HFF-Myc (cell line): ENCODE measurements around the gene IFNA5.

Experiments used
- DNase-seq: peaks from one replicate; pipeline ENCODE4 v3.0.0-alpha.2; 2011; ENCODE audit warnings: low read depth; ENCODE audit errors: extremely low read depth
- H3K4me3 ChIP-seq: replicated peaks from 2 replicates; pipeline ENCODE4 v1.5.1; 2011; ENCODE audit warnings: low read depth, mild to moderate bottlenecking, control low read depth, low read length
- TF ChIP-seq, protein P1 (sequence below): IDR thresholded peaks from 2 replicates; pipeline ENCODE4 v1.5.1; 2012; ENCODE audit warnings: mild to moderate bottlenecking, low read depth, low read length, control low read depth; ENCODE audit errors: missing control alignments

The IFNA5 gene

DNA sequence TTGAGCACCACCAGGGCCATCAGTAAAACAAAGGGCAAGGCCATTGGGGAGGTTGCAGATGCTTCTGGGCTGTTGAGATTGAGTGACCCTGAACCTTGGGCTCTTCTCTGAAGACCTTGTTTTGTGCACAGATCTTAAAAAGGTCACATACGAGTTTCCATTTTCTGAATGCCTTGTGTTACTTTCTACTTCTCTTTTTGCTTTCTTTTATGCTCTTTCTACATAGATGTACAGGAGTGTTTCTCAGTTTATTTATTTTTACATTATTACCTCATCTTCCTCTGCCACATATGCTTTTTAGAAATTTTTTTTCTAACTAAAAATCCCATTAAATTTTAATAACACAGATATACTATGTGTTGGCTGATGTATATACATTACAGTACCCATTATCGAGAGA is at the start of gene IFNA5:
TSS of gene IFNA5 (minus strand) at position 101 of the 400 bp plus-strand sequence. CDS start at position 44, 57 bp downstream.
- DNase-seq, result no peak
- TF ChIP-seq, protein P1, sequence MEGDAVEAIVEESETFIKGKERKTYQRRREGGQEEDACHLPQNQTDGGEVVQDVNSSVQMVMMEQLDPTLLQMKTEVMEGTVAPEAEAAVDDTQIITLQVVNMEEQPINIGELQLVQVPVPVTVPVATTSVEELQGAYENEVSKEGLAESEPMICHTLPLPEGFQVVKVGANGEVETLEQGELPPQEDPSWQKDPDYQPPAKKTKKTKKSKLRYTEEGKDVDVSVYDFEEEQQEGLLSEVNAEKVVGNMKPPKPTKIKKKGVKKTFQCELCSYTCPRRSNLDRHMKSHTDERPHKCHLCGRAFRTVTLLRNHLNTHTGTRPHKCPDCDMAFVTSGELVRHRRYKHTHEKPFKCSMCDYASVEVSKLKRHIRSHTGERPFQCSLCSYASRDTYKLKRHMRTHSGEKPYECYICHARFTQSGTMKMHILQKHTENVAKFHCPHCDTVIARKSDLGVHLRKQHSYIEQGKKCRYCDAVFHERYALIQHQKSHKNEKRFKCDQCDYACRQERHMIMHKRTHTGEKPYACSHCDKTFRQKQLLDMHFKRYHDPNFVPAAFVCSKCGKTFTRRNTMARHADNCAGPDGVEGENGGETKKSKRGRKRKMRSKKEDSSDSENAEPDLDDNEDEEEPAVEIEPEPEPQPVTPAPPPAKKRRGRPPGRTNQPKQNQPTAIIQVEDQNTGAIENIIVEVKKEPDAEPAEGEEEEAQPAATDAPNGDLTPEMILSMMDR, result no peak
- H3K4me3 ChIP-seq, result no peak within 1 kb of the TSS

DNA sequence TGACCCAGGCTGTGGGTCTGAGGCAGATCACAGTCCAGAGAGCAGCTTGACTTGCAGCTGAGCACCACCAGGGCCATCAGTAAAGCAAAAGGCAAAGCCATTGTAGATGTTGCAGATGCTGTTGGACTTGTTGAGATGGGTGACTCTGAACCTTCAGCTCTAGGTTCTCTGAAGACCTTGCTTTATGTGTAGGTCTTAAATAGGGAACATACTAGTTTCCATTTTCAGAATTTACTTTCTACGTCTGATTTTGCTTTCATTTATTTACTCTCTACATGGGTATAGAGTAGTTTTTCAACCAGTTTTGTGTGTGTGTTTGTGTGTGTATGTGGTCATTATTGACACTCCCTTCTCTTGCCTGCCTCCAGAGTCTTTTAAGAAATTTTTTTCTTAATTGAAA is 45.7 kb upstream of the IFNA5 start, which contains the start of gene IFNA6:
TSS of gene IFNA6 (minus strand) at position 101 of the 400 bp plus-strand sequence. CDS start at position 101, 0 bp downstream.
- no peak within 1 kb of the TSS for H3K4me3 ChIP-seq
- TF ChIP-seq, protein P1, result no peak
- no peak for DNase-seq

DNA sequence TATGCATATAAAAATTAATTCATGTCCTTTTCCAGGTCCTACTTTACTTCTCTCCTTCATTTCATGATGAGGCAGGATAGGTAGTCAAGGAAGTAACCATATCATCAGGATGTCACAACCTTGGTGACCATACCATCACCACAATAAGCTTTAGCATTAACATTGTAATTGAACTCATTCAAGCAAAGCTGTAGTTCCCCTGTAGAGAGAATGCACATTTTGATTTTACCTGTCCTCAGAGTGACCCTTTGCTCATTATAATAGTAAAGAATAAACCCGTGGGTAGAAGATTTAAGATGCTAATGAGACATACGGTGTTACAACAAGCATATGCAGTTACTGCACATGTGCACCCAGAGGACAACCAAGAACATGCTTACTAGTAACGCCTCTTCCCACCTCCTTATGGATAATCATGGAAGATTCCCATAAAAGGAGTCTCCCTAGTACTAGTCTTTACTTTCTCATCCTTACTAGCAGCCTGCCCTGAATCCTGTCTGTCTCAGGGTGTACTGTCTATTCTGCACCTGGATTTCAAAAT is 43.4 kb upstream of the IFNA5 start:
- TF ChIP-seq, protein P1, result no peak
- no peak overlapping the region for H3K4me3 ChIP-seq
- no peak for DNase-seq

DNA sequence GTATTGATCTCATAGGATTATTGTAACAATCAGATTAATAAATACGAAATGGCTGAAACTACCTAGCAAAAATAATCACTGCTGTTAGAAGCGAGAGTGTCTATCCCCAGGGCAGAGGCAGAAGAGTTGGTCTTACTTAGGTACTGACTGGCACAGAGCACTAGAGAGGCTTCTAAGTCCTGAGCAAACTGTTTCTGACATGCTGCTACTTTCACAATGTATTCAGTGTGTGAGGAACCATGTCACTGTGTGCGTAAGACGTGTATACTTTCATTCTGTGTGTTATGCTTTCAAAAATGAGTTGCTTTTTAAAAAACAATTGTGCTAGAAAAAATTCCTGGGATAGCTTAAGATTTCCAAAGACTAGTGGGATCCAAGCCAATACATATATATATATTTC is 35.6 kb upstream of the IFNA5 start:
- no peak for DNase-seq
- TF ChIP-seq, protein P1, result no peak
- H3K4me3 ChIP-seq, result no peak overlapping the region

DNA sequence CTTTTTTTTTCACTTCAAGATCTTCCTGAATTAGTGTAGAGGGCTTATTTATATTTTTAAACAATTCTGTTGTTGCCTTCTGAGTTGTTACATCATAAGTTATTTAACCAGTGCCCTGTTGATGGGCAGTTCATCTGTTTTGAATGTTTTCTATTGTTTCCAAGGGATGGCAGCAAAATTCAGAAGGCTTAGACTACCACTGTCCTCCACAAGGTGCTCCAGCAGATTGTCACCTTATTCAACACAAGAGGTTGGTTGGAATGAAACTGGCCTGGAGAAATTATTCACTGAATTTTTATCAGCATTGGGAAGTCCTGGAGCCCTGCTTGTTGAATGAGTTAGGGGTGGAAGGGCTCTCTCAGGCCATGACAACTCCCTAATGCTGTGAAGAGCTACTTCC is 31.3 kb upstream of the IFNA5 start:
- H3K4me3 ChIP-seq, result no peak overlapping the region
- TF ChIP-seq, protein P1, result no peak
- no peak for DNase-seq

DNA sequence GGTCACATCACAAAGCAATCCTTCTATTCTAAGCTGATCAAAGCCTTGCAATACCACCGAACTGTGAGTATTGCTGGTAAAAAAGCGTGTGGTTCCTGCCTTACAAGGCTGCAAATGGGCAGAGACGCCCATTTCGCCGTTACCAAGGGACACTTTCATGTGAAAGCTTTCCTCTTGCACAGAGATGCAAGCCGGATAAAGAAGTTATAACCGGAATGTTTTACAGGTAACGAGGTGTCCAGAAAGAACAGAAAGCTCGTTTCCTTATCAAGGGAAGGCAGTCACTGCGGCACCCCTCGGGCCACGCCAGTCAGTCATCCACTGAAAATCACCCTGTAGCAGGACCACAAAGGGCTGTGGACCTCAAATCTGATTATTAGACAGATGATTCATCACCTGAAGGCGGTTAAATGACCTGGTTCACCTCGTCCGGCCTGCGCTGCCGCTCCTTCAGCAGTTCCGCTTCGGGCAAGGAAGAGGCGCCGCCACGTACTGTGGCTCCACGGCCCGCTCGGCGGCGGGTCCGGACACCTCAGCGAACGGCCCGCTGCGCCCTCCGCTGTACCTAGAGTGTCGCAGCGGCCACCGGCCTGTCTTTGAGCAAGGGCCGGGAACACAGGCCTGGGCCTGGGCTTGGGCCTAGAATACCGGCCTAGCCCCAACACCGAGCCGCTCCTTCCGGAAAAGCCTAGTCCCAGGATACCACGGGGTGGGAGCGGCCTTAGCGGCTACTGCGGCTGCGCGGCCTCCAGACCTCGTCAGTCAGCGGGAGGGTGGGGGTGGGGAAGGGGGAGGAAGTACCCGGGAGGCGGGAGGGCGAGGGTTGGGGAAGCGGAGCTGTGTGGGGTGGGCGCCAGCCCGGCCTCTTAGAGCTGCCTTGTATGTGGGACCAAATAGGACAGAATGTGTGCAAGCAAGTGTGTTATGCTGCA is 29.9 kb upstream of the IFNA5 start, which contains the start of gene KLHL9:
TSS of gene KLHL9 (minus strand) at position 704 of the 932 bp plus-strand sequence. CDS start at position 159, 545 bp downstream.
- DNase-seq, result peak; percentile 66
- TF ChIP-seq, protein P1, result no peak
- peak within 1 kb of the TSS; percentile 79 for H3K4me3 ChIP-seq
